Stimulated activated CD4-positive, alpha-beta T cell treated with anti-CD3 and anti-CD28 coated beads, Interleukin-15, amount 100 ng/mL, for 48 hours (primary cell): Measurements from ENCODE around the gene DPH6.
"Not testable (repeated sequence)": the region's sequence is repeated elsewhere in the genome, so short reads cannot be mapped to it uniquely, and the experiment has no call there.

Source experiments
- DNase-seq, 2 donors: peaks; one replicate each; pipeline ENCODE4 v3.0.0-alpha.2; 2020; ENCODE audit warnings: low read depth in 2 of 2

DPH6 gene

GRCh38 chr15:35330048-35330695, 215.8 kb downstream of the DPH6 start:
- no peak for DNase-seq

- DNase-seq, result no peak
Observed at GRCh38 chr15:35329521-35329961, 216.4 kb downstream of the DPH6 start.

GRCh38 chr15:35328836-35329235, 217.1 kb downstream of the DPH6 start:
- DNase-seq, result not testable (repeated sequence)

GRCh38 chr15:35327789-35328188, 218.2 kb downstream of the DPH6 start:
- no peak for DNase-seq

GRCh38 chr15:35325374-35325941, 220.5 kb downstream of the DPH6 start:
- no peak for DNase-seq

GRCh38 chr15:35323141-35323540, 222.8 kb downstream of the DPH6 start:
- no peak for DNase-seq

GRCh38 chr15:35321926-35322325, 224.0 kb downstream of the DPH6 start:
- no peak for DNase-seq

GRCh38 chr15:35320911-35321310, 225.1 kb downstream of the DPH6 start:
- DNase-seq, result no peak
